Measurements from ENCODE around the gene SERPING1. TPM values are rescaled to one million over a fixed set of nuclear protein-coding genes. Genes with fewer than 3 reads are reported as not detected.

The SERPING1 gene
- total RNA-seq, 4 donors from 2014 or later: 107 to 343 (median 196) TPM

DNA sequence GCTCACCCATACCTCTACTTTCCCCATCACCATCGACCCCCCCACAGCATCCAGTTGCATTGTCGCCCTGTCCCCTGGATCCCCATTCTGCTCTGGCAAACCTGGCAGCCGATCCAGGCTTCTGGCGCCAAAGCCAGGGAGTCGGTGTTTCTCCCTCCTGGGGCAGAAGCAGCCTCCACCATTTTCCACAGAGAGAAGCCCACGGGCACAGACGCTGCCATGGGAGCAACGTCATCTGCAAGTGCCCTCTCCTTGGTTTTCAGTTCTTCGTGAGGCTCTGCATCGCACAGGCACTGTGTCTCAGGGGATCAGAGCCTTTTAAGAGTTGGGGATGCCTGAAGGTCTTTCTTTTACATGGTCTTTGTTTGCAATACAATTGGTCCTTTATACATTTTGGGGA lies 49.9 kb downstream of the SERPING1 start:
- peaks cover 47 to 79% of the 10 kb centered on the region in 2 donors for H3K4me1 ChIP-seq
- peaks cover 3% of the 10 kb centered on the region for H3K27me3 ChIP-seq
- H3K9me3 ChIP-seq: no peaks in the 10 kb centered on the region
- H3K4me3 ChIP-seq (replicated peaks in 1 of 3): no peak overlapping the region
- WGBS, 2 donors: 3 to 6% methylated on average over 10 of the region's 10 CpGs
- intact Hi-C loops (cut with DNase I): loop anchor here (10.0 kb wide), 1 partner anchor 303 kb away; no protein-coding TSS in a partner anchor
- TF ChIP-seq POLR2A (IDR thresholded peaks at IDR 0.05) (no peak), CTCF (IDR thresholded peaks at IDR 0.05) (no peak)
- no peak overlapping the region for H3K27ac ChIP-seq
- no peak for DNase-seq
- no peaks in the 10 kb centered on the region for H3K36me3 ChIP-seq

GRCh38 chr11:57647960-57648800 lies 50.7 kb downstream of the SERPING1 start:
- H3K27ac ChIP-seq: no peak overlapping the region

GRCh38 chr11:57648801-57649735 lies 51.6 kb downstream of the SERPING1 start:
- intact Hi-C loops (cut with DNase I): loop anchor here (10.0 kb wide), 1 partner anchor 304 kb away; no protein-coding TSS in a partner anchor
- Histone ChIP-seq H3K36me3 (no peaks in the 10 kb centered on the region), H3K27me3 (peaks cover 3% of the 10 kb centered on the region), H3K27ac (no peak overlapping the region), H3K4me1 (peaks cover 36 to 62% of the 10 kb centered on the region in 2 donors), H3K9me3 (no peaks in the 10 kb centered on the region), H3K4me3 (replicated peaks in 1 of 3) (peak overlapping the region in 1 of 3 donors; percentile 20)
- no peak for TF ChIP-seq CTCF (IDR thresholded peaks at IDR 0.05)
- no peak for TF ChIP-seq POLR2A (IDR thresholded peaks at IDR 0.05)
- 3 to 5% methylated on average over 22 to 23 of the region's 23 CpGs for WGBS, 2 donors
- DNase-seq: no peak

More at GRCh38 chr11:57647960-57648800, 50.7 kb downstream of the SERPING1 start:
- 10 to 12% methylated on average over 7 to 11 of the region's 13 CpGs for WGBS, 2 donors
- TF ChIP-seq POLR2A (IDR thresholded peaks at IDR 0.05): no peak
- TF ChIP-seq CTCF (IDR thresholded peaks at IDR 0.05): no peak
- Histone ChIP-seq H3K4me3 (replicated peaks in 1 of 3) (no peak overlapping the region), H3K27me3 (peaks cover 3% of the 10 kb centered on the region), H3K36me3 (no peaks in the 10 kb centered on the region), H3K4me1 (peaks cover 39 to 71% of the 10 kb centered on the region in 2 donors), H3K9me3 (no peaks in the 10 kb centered on the region)
- intact Hi-C loops (cut with DNase I): loop anchor here (10.0 kb wide), 1 partner anchor 303 kb away; no protein-coding TSS in a partner anchor
- peak in 1 of 2 donors; percentile 27 for DNase-seq

GRCh38 chr11:57649826-57650738 lies 52.6 kb downstream of the SERPING1 start, which contains the start of gene YPEL4:
TSS of gene YPEL4 (minus strand) at chr11:57649912. CDS start at chr11:57647107, 2,805 bp downstream.
- Histone ChIP-seq H3K36me3 (no peaks in the 10 kb centered on the region), H3K27ac (no peak within 1 kb of the TSS), H3K27me3 (peaks cover 3% of the 10 kb centered on the region), H3K4me1 (peaks cover 27 to 52% of the 10 kb centered on the region in 2 donors), H3K9me3 (no peaks in the 10 kb centered on the region), H3K4me3 (replicated peaks in 1 of 3) (peak within 1 kb of the TSS in 1 of 3 donors; percentile 20)
- intact Hi-C loops (cut with DNase I): loop anchor here (10.0 kb wide), 1 partner anchor 305 kb away; no protein-coding TSS in a partner anchor
- WGBS, 2 donors: 9 to 12% methylated on average over 15 of the region's 15 CpGs
- DNase-seq: peak in 1 of 2 donors; percentile 26
- TF ChIP-seq POLR2A (IDR thresholded peaks at IDR 0.05) (no peak), CTCF (IDR thresholded peaks at IDR 0.05) (no peak)

All from thyroid gland (tissue), 4 donors.